Renal pelvis (tissue), 4 donors: ENCODE results near the gene PCSK5. TPM values are rescaled to one million over a fixed set of nuclear protein-coding genes. Genes with fewer than 3 reads are reported as not detected.
A peak's percentile ranks its signal among the peaks of the same experiment; 100 is the strongest.

ENCODE experiments used
- DNase-seq: peaks from one replicate; pipeline ENCODE4 v3.0.0-alpha.2; 2013
- polyA plus RNA-seq, 3 donors: library from polyadenylated mRNA; unstranded; fragments of 120-200 nt; gene quantifications; one replicate each; pipeline ENCODE4 v1.2.1, GENCODE V29; 2013; ENCODE audit not compliant: insufficient read length in 3 of 3

The PCSK5 gene
- polyA plus RNA-seq, 3 donors: 13.4 to 18.7 (median 15.9) TPM

GRCh38 chr9:76232861-76233489 is 342.5 kb downstream of the PCSK5 start:
- no peak for DNase-seq

- no peak for DNase-seq
Observed at GRCh38 chr9:76240578-76240977, 350.1 kb downstream of the PCSK5 start.

GRCh38 chr9:76245518-76245917 is 355.0 kb downstream of the PCSK5 start:
- no peak for DNase-seq

- no peak for DNase-seq
Observed at GRCh38 chr9:76246680-76247079, 356.2 kb downstream of the PCSK5 start.

GRCh38 chr9:76247426-76247825 is 357.0 kb downstream of the PCSK5 start:
- DNase-seq: no peak

GRCh38 chr9:76249309-76249708 is 358.8 kb downstream of the PCSK5 start:
- no peak for DNase-seq

- peak; percentile 16 for DNase-seq
Observed at GRCh38 chr9:76255781-76256455, 365.4 kb downstream of the PCSK5 start.

- DNase-seq: no peak
Observed at GRCh38 chr9:76257311-76257710, 366.8 kb downstream of the PCSK5 start.

GRCh38 chr9:76266649-76267283 is 376.3 kb downstream of the PCSK5 start:
- no peak for DNase-seq

GRCh38 chr9:76267284-76267652 is 376.8 kb downstream of the PCSK5 start:
- no peak for DNase-seq

- DNase-seq: no peak
Observed at GRCh38 chr9:76269789-76270188, 379.3 kb downstream of the PCSK5 start.

- DNase-seq: no peak
Observed at GRCh38 chr9:76271755-76272154, 381.3 kb downstream of the PCSK5 start.

- no peak for DNase-seq
Observed at GRCh38 chr9:76289042-76289441, 398.6 kb downstream of the PCSK5 start.

- no peak for DNase-seq
Observed at GRCh38 chr9:76289703-76290102, 399.2 kb downstream of the PCSK5 start.

GRCh38 chr9:76290555-76290954 is 400.1 kb downstream of the PCSK5 start:
- no peak for DNase-seq

GRCh38 chr9:76292246-76292645 is 401.8 kb downstream of the PCSK5 start:
- no peak for DNase-seq

GRCh38 chr9:76292658-76293057 is 402.2 kb downstream of the PCSK5 start:
- no peak for DNase-seq

- DNase-seq: no peak
Observed at GRCh38 chr9:76294301-76294700, 403.8 kb downstream of the PCSK5 start.

- no peak for DNase-seq
Observed at GRCh38 chr9:76296561-76297310, 406.3 kb downstream of the PCSK5 start.

GRCh38 chr9:76297721-76298239 is 407.3 kb downstream of the PCSK5 start:
- no peak for DNase-seq

GRCh38 chr9:76298521-76299144 is 408.2 kb downstream of the PCSK5 start:
- no peak for DNase-seq

GRCh38 chr9:76302543-76302942 is 412.1 kb downstream of the PCSK5 start:
- no peak for DNase-seq
